GM12892 (cell line): Measurements from ENCODE around the gene IQCE.

Experiments
- POLR2A ChIP-seq: IDR thresholded peaks from 2 replicates; pipeline ENCODE4 v1.6.1; 2011; ENCODE audit warnings: low read depth, low read length, control low read depth
- POLR2AphosphoS5 ChIP-seq: IDR thresholded peaks from 2 replicates; pipeline ENCODE4 v1.6.1; 2011; ENCODE audit warnings: low read depth, low read length, control low read depth
- TAF1 ChIP-seq: IDR thresholded peaks from 2 replicates; pipeline ENCODE4 v1.6.1; 2011; ENCODE audit warnings: low read depth, mild to moderate bottlenecking, control low read depth, low read length, borderline replicate concordance

DNA sequence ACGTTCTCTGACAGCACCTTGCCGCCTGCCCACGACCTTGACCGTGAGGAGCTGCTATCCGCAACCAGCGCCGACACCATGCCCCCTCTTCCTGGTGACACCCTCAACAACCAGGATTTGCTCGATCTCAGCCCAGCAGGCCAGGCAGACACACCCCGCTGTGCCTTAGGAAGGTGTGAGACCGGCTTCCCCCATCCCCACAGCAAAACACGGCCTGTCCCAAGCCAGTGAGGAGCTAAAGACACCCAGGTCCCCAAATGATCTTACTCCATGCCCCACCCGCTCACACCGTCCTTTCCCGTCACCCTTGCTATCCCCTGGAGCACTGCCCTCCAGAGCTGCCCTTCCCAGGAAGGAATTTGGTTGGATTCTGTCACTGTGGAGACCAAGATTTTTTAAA, 51.7 kb downstream of the IQCE start:
- TF ChIP-seq TAF1 (no peak), POLR2AphosphoS5 (no peak), POLR2A (no peak)
